ENCODE measurements around the gene CACUL1.
"Not testable (repeated sequence)": the region's sequence is repeated elsewhere in the genome, so short reads cannot be mapped to it uniquely, and the experiment has no call there.

CACUL1 gene

DNA sequence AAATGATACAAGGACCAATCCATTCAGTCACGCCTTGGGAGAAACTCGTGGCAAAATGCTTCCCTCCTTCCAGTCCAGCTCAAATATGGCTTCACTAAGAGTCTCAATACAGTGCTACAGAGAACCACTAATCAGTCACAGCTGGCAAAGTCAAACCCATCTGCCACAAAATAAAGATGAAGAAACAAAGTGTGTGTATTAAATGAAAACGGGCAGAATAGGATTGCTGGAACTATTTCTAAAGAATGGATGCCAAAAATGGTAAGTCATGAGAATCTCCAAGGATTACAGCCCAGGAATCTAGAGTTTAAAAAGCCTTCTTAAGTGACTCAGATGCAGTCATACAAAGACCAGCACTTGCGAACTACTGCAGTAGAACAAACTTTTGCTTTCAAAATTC is 61.9 kb downstream of the CACUL1 start:
- in situ Hi-C loops (cut with MboI; ENCODE audit: low sequenced_read_pairs): no loop called here

DNA sequence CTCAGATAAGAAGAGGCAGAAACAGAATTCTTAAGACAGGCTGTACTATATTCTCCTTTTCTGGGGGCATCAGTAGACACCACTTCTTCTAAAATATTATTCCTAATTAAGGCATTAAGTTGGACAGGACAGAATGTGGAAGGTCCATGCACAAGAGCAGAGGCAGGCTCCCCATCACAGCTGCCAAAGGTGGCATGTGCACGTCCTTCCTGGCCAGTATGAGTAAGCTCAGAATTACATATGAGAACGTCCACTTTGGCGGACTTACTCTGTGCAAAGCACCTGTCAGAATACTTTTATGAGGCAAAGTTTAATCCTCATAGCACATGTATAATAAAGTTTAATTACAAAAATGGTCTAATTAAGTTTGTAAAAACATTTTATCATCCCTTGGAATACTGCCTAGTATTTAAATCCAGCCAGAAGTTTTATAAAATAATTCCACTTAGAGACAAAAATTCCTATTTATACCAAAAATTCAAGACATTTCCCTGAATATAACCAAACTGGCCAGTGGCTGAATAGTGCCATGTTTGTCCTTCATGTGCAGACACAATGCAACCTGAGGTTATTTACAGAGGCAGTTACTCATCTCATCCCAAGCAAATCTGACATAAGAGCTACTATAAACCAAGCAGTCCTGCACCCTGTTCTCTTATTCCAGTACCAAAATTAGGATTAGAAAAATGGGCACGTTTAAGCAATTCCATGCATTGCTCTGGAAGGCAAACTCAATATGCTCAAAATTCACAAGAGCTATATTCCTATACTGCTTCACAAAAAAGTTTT is 65.5 kb downstream of the CACUL1 start:
- in situ Hi-C loops (cut with MboI; ENCODE audit: low sequenced_read_pairs): no loop called here

DNA sequence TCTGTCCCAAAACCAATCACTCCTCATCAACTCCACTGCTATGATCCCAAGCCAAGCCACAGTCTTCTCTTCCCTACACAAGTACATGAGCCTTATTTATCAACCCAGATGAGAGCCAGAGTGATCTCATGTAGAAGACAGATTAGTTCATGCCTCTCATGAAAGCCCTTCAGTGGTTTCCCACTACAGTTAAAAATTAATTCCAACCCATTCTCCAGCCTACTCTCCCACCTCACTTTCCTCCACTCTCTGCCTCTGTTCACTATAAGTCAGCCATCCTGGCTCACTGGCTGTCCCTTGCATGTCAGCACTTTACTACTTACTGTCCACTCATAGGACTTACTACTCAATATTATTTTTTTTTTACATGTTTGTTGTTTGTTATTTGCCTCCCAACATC is 67.3 kb downstream of the CACUL1 start:
- in situ Hi-C loops (cut with MboI; ENCODE audit: low sequenced_read_pairs): no loop called here

DNA sequence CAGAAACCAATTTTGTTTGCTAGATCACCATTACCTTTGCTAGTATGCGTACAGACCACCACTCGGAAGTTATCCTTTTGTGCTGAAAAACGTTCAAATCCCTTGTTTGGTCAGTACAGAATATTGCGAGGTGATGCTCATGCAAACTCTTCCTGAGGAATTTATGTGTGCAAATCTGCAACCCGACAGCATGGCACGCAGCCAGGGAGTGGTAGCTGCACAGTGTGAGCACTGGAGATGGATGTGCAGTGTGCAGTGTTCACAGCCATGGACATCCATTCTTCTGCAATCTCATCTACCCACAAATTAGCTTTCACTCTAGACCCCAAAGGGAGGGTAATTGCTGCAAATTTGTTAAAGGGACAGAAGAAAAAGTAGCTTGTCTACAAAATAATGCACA is 72.2 kb downstream of the CACUL1 start:
- in situ Hi-C loops (cut with MboI; ENCODE audit: low sequenced_read_pairs): no loop called here

DNA sequence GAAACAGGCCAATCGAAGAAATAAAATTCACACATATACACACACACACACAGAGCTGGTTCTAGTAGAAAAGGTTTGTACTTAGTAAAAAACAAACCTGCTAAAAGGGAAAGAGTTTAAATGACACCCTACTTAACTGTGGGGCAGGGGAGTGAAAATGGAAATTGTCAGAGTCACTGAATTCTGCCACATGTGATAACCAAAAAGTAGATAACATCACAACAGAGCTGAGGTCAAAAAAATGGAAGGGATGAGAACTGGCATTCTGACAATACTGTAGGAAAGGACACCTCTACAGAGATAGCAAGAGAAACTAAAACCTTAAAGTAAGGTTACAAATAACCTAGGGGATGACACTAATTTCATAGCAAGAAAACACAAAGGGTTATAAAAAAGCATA is 74.6 kb downstream of the CACUL1 start:
- in situ Hi-C loops (cut with MboI; ENCODE audit: low sequenced_read_pairs): no loop called here

DNA sequence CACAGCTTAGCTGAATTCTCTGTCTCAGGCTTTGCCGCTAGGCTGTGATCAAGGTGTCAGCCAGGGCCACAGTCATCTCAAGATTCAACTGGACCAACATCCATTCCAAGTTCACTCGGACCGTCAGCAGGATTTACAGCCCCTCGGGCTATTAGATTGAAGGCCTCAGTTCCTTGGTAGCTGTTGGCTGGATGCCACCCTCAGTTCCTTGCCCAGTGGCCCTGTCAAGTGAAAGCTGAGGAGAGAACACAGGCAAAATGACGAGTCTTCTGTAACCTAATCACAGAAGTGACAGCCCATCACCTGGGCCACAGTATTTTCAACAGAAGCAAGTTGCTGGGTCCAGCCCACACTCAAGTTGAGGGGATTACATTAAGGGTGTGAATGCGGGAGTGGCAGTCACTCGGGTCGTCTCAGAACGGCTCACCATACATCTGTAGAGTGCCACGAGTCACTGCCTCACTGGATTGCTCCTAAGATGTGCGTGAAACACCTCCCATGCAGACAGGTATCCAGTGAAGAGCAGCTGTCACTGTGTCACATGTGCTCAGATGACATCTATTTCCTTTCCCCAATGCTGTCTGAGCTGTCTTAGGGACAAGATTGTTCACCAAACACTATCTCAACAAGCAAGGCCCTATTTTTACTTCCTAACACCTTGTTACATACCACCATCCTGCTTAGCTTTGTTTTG is 80.4 kb downstream of the CACUL1 start:
- in situ Hi-C loops (cut with MboI; ENCODE audit: low sequenced_read_pairs): no loop called here

DNA sequence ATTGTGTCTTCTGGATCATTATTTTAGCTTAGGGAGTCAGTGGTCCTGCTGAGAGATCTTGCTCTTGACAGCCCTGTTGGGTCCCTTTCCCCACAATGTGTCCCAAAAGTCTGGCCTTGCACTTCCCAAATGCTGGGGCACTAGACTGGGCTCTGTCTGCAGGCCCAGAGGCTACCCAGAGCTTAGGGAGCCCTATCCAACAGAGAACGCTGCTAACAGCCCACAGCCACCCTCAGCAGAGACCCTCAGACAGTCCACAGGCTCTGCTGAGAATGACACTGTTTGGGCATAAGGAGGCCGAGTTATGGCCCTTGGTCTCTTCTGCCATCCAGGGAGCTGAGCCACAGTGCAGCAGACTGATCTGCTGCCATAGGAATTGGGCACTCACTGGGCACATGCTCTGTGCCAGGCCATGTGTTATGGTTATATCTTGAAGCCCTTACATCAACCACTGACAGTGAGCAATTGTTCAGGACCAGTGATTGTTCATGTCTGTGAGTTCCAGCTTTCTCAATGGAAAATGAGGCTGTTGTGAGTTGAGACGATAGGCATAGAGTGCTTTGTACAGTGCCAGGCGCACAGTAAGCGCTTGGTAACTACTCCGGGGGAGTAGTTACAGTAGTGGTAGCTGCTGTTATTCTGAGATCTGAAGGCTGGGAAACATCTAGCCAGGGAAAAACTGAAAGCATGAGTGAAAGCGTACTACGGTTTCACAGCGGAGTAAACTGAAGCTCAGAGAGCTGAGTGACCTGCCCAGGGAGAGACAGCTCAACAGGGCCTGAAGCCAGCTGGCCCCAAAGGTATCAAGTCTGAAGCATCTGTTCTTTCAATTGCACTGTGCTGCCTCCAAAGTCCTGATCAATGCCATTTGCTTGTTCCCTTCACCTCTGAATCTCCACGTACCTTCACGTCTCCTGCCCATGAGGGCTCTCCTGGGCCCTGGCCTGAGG is 81.7 kb downstream of the CACUL1 start:
- in situ Hi-C loops (cut with MboI; ENCODE audit: low sequenced_read_pairs): no loop called here

DNA sequence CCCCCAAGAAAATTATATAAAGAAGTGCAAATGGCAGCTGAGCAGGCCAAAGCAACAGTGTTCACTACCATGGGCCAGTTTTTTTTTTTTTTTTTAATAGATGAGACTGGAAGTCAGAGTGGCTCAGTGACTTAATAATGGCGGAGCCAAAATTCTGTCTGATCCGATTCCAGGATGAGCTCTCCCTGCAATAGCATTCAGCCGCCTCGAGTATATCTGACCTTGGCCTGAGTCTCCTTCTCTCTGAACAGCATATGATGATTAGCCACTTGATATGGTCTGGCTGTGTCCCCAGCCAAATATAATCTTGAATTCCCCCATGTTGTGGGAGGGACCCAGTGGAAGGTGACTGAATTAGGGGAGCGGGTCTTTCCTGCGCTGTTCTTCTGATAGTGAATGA is 82.6 kb downstream of the CACUL1 start:
- in situ Hi-C loops (cut with MboI; ENCODE audit: low sequenced_read_pairs): no loop called here

DNA sequence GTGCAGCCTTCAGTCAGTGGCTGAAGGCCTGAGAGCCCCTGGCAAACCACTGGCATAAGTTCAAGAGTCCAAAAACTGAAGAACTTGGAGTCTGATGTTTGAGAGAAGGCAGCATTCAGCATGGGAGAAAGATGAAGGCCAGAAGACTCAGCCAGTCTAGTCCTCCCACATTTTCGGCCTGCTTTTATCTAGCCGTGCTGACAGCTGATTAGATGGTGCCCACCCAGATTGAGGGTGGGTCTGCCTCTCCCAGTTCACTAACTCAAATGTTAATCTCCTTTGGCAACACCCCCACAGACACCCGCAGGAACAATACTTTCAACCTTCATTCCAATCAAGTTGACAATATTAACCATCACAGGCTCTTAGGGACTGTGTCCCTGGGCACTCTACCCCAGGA is 83.5 kb downstream of the CACUL1 start:
- in situ Hi-C loops (cut with MboI; ENCODE audit: low sequenced_read_pairs): not testable (repeated sequence)

DNA sequence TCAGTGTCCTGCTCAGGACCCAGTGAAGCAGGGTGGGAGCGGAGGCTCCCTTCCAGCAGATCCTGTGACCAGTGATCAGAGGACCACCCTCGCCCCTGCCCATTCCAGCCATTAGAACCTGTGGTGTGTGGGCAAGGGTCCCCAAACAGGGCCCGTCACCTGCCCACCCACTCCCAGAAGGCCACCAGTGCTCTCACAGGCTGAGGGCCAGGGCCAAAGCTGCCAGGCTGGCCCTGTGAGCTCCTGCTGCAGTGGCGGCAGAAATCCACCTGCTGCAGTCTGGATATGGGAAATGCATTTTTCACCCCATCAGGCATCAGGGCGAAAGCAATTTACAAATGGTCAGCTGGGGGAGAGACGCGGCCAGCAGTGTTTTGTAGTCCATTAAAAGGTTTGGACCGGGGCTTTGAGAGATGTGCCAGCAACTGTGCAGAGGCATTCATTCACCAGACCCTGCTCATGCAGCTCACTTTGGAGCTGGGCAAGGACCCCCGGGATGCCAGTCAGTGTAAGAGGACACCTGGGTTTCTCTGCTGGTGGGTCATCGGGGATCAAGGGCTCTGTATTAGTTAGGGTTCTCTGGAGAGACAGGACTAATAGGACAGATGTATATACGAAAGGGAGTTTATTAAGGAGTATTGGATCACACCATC is 84.2 kb downstream of the CACUL1 start:
- in situ Hi-C loops (cut with MboI; ENCODE audit: low sequenced_read_pairs): no loop called here

DNA sequence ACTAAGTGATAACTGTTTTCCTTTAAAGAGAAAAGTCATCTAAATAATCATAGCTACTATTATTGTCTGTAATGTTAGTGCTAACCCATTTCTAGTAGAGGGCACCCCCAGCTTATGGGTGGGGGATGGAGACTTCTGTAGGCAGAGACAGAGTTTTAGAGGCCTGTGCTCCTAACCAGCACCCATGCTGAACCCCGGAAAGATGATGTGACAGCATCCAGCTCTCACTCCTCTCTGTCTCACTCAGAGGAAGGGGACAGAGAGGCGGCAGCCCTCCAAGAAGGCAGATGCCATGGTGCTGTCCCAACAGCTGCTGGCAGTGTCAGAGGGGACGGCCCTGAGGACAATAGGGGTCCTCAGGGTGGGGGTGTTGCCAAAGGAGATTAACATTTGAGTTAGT is 84.9 kb downstream of the CACUL1 start:
- in situ Hi-C loops (cut with MboI; ENCODE audit: low sequenced_read_pairs): no loop called here

DNA sequence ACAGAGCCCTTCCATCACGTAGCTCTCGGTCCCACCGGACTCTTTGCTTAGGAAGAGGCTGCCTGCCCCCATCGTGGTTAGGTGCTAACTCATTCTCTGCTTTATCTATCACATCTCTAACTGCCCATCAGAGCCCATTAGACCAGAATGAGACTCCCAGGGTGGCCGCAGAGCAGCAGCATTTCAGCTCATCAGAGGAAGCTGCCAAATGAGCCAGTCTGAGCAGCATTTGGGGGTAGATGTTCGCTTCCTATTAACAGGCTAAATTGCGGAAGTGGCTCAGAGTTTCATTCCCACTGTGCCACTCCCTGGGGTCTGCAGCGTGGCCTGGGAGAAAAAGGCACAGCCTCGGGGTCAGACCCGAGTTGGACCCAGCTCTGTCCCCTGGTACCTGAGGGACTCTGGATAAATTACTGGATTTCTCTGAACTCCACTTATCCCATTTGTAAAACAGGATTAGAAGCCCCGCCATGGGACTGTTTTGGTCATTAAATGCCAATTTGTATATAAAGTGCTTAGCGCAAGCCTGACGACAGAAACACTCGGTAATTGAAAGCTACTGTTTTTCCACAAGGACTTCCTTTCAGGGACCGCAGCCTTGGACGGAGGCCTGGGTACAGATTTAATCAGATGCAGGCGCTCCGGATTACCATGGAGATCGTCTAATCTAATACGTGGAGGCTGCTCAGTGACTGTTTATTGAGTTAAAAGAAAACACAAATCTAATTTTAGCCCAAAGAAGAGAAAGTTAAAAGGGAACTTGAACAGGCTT is 85.6 kb downstream of the CACUL1 start:
- in situ Hi-C loops (cut with MboI; ENCODE audit: low sequenced_read_pairs): no loop called here

DNA sequence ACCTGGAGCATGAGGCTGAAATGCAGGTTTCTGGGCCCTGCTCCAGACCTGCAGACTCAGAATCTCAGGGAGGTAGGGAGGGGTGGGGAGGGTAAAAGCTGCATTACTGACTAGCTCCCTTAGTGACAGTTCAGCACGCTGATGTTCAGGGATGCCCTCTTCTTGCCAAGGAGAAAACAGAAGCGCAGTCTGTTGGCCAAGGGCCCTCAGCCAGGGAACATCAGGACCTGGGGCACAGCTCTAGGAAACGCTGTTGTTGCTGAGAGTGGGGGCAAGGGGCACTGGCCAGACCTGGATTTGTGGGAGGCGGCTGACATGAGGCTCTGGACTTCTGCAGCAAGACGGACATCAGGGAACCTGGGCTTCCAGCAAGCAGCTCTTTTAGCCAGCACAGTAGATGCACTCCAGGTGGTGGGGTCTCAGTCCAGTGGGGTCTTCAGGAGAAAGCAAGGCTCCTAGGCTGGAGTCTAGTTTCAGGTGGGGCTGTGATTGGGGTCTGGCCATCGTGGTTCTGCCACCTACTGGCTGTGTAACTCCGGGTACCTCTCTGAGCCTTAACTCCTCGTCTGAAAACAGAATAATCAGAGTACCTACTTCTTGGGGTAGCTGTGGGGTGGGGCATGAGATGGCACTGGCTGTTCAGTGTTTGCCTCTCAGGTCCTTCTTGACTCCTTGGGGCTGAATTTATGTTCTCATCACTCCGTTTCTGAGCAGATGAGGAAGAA is 86.4 kb downstream of the CACUL1 start:
- in situ Hi-C loops (cut with MboI; ENCODE audit: low sequenced_read_pairs): no loop called here

DNA sequence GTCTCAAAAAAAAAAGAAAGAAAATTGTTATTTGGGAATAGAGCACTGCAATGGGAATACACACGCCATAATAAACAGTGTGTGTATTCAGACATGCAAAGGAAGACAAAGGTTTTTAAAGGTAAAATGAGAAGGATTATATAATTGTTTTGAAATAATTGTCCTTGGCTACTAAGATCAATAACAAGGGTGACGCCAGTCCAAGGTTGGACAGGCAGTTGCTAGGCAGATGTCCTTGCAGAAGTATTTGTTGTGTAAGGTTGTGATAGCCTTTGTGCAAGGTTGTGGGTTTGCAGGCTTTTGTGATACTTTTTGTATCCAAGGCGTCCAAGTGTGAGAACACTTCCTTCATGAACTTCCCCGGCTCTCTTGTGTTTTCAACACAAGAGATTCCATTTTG is 87.0 kb downstream of the CACUL1 start:
- in situ Hi-C loops (cut with MboI; ENCODE audit: low sequenced_read_pairs): no loop called here

DNA sequence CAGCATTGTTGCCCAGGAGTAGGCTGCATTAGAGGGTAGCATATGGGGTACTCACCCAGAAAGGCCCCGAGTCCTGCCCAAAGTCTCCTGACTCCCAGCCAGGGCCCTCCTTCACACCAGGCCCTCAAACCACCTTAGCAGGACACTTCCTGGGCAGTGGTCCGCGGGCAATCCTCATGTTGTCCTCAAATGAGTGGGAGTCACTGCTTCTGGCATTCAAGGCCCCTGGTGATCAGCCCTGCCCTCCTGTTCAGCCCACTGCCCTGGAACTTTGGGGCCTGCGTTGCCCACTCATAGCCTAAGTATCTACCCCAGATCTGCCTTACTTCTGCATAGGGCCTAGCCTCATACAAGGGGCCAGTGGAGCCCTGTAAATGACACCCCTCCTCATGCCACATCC is 88.4 kb downstream of the CACUL1 start:
- in situ Hi-C loops (cut with MboI; ENCODE audit: low sequenced_read_pairs): no loop called here

DNA sequence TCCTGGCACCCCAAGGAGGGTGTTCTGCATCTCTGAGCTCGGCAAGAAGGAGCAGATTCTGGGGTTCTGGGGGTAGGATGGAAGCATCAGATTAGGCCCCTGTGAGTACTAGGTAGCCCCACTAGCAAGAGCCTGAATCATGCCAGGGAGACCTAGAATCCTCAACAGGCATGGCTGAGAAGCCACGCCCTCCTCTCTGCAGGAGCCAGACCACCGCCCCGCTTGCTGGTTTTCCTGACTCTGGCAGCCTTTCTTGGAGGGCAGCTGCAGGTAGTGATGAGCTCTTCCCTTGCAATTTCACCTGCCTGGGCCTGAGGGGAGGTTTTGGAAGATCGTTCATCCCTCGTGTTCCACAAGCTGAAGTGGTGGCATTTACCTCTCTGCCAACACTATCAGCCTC is 90.4 kb downstream of the CACUL1 start:
- in situ Hi-C loops (cut with MboI; ENCODE audit: low sequenced_read_pairs): no loop called here

DNA sequence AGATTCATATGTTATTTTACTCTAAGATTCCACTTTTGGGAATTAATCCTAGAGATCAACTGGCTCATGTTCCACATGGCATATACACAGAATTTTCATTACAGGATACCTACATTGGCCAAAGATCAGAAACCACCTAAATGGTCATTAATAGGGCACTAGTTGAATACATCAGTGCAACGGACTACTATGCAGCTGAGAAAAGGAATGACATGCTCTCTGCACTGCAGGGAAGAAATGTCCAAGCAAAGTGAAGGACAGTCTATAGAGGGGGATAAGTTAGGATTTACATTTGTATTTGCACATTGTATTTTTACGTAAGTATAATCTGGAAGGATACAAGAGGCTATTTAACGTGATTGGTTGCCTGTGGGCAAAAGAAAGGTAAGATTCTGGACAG is 91.6 kb downstream of the CACUL1 start:
- in situ Hi-C loops (cut with MboI; ENCODE audit: low sequenced_read_pairs): no loop called here

DNA sequence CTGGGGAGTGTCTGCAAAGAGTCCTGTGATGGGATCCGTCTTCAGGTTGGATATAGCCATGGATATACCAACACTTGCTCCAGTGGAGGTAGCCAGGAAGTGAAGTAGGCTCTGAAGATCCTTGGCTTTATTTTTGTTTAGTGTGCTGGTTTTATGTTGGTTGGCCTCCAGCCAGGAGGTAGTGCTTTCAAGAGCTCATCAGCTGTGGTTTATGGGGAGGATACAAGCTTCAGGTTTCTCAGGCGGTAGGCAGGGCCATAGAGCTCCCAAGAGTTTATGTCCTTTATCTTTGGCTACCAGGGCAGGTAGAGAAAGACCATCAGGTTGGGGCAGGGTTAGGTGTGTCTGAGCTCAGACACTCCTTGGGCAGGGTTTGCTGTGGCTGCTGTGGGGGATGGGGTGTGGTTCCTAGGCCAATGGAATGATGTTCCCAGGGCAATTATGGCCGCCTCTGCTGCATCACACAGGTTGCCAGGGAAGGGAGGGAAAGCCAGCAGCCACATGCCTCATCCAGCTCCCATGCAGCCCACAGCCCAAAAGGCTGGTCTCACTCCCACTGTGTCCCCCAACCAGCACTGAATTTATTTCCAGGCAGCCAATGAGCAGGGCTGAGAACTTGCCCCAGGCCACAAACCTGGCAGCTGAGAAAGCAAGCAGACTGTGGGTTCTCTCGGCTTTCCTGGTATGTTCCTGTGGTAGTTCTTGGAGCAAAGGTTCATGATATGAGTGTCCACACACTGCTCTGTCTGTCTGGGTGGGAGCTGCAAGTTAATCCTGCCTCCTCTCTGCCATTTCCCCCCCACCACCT is 92.3 kb downstream of the CACUL1 start:
- in situ Hi-C loops (cut with MboI; ENCODE audit: low sequenced_read_pairs): no loop called here

DNA sequence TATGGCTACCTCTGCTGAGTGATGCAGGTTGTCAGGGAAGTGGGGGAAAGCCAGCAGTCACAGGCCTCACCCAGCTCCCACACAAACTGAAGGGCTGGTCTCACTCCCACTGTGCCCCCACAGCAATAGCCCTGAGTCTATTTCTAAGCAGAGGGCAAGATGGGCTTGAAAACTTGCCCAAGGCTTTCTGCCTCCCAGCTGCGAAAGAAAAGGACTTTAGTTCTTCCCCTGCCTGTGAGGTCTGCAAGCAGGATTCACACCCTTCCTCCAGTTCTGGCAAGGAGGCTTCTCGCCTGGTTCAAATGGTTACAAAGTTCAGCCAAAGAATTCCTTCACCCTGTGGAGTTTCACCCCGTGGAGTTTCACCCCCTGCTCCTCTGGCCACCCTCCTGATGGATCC is 96.0 kb downstream of the CACUL1 start:
- in situ Hi-C loops (cut with MboI; ENCODE audit: low sequenced_read_pairs): no loop called here

All from HL-60/S4 treated with phorbol 12-myristate 13-acetate at 8.2 ng/mL for 4 days and 3 days (cell line).